Progenitor cell of endocrine pancreas (in vitro differentiated cells): ENCODE measurements around the gene MRPS23. TPM values are rescaled to one million over a fixed set of nuclear protein-coding genes. Genes with fewer than 3 reads are reported as not detected.

Source experiments
- DNase-seq: peaks from one replicate; pipeline ENCODE4 v3.0.0; 2021; ENCODE audit warnings: low spot score; ENCODE audit not compliant: unreplicated experiment
- H3K27ac Mint-ChIP-seq: 2 replicates; pipeline ENCODE4 v1.8.0; 2021; ENCODE audit warnings: mild to moderate bottlenecking, moderate library complexity, mixed read lengths
- H3K27me3 Mint-ChIP-seq: 2 replicates; pipeline ENCODE4 v1.8.0; 2021; ENCODE audit warnings: mixed read lengths
- H3K36me3 Mint-ChIP-seq: 2 replicates; pipeline ENCODE4 v1.8.0; 2022; ENCODE audit warnings: mixed read lengths; ENCODE audit not compliant: insufficient read depth
- H3K4me1 Mint-ChIP-seq: 2 replicates; pipeline ENCODE4 v1.8.0; 2021; ENCODE audit warnings: low read depth, mixed read lengths
- H3K4me3 Mint-ChIP-seq: 2 replicates; pipeline ENCODE4 v1.8.0; 2021; ENCODE audit warnings: low read depth, mild to moderate bottlenecking, moderate library complexity, mixed read lengths
- H3K9me3 Mint-ChIP-seq: 2 replicates; pipeline ENCODE4 v1.8.0; 2021; ENCODE audit warnings: low read depth, mixed read lengths
- CTCF ChIP-seq: fragments of 200-600 bp; sonication (generic); IDR thresholded peaks from one replicate; pipeline ENCODE4 v1.5.0; 2021; ENCODE audit warnings: antibody characterized with exemption, mild to moderate bottlenecking; ENCODE audit not compliant: unreplicated experiment
- total RNA-seq: library from RNA; stranded (reverse); gene quantifications from 2 replicates; pipeline ENCODE4 v1.2.1, GENCODE V29; 2021

Gene MRPS23
- total RNA-seq, 1 donor from 2014 or later, result 34.6 TPM

GRCh38 chr17:57881783-57882351 lies 32.0 kb upstream of the MRPS23 start:
- Mint-ChIP-seq H3K4me3 (no peak overlapping the region), H3K9me3 (no peaks in the 10 kb centered on the region), H3K27ac (no peak overlapping the region), H3K4me1 (peaks cover 17% of the 10 kb centered on the region), H3K36me3 (peaks cover 3% of the 10 kb centered on the region), H3K27me3 (no peaks in the 10 kb centered on the region)
- no peak for DNase-seq
- TF ChIP-seq CTCF, result no peak

DNA sequence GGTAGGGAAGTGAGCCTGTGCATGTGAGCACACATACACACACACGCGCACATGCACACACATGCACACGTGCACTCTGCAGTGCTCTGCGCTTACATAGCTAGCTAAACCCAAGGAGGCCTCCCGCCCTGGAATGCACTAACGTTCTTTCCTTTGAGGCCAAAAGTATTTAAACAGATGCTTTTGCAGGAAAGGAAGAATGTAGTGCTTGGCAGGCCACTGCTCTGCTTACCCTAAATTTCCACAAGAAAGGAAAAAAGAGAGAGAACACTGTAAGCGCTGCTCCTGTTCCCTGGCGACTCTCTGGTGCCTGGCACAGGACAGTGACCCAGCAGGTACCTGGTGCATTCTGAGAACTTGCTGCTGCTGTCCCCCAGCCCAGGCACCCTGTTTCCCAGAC lies 31.3 kb upstream of the MRPS23 start:
- Mint-ChIP-seq H3K36me3 (peaks cover 6% of the 10 kb centered on the region), H3K27ac (no peak overlapping the region), H3K4me1 (peaks cover 20% of the 10 kb centered on the region), H3K4me3 (no peak overlapping the region), H3K9me3 (no peaks in the 10 kb centered on the region), H3K27me3 (peaks cover 3% of the 10 kb centered on the region)
- TF ChIP-seq CTCF, result no peak
- DNase-seq, result no peak

DNA sequence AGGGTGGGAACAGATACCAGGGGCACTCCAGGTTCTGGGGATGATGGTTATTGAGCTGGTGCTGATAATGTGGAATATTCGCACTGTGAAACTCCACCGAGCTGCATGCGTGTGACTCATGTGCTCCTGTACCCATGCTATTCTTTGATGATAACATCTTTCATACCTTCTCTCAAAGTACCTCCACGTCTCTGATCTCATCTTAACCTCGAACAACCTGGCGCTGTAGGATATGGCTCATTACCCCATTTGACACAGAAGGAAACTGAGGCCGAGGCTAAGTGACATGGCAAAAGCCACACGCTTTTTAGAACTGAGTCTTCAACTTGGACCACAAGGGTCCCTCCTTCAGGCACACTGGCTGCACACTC lies 30.2 kb upstream of the MRPS23 start:
- Mint-ChIP-seq H3K27ac (peak overlapping the region; percentile 19), H3K4me3 (no peak overlapping the region), H3K4me1 (peaks cover 26% of the 10 kb centered on the region), H3K27me3 (peaks cover 4% of the 10 kb centered on the region), H3K9me3 (no peaks in the 10 kb centered on the region), H3K36me3 (peaks cover 8% of the 10 kb centered on the region)
- DNase-seq, result no peak
- no peak for TF ChIP-seq CTCF

DNA sequence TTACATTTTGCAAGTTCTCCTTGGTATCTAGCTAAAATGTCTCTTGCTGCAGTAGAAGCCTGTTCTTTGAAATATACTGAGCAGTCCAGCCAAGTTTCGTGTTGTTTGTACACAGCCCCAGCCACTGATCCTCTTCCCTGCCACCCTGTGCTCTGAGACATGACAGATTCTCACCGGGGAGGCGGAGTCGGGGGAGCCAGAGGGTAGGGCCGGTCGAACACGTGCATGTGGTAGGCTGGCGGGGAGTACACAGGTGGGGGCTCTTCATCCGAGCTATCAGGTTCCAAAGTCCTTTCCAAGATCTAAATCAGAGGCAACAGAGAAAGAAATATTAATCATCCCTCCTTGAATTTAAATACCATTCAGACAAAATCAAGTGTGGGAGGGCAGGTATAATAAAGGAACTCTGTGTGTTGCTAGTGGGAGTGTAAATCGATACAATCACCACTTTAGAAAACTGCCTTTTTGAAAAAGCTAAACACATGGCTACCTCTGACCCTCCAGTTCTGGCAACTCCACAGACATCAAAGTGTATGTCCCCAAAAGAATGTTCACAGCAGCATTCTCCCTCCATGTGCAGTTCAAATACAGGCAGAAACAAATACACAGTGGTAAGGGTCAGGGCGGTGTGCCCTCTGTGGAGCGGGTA lies 29.7 kb upstream of the MRPS23 start:
- Mint-ChIP-seq H3K4me3 (peak overlapping the region; percentile 36), H3K36me3 (peaks cover 8% of the 10 kb centered on the region), H3K27me3 (peaks cover 4% of the 10 kb centered on the region), H3K4me1 (peaks cover 28% of the 10 kb centered on the region), H3K9me3 (no peaks in the 10 kb centered on the region), H3K27ac (peak overlapping the region; percentile 82)
- TF ChIP-seq CTCF, result no peak
- no peak for DNase-seq

- peaks cover 10% of the 10 kb centered on the region for H3K36me3 Mint-ChIP-seq
- DNase-seq, result no peak
- H3K9me3 Mint-ChIP-seq, result no peaks in the 10 kb centered on the region
- no peak for TF ChIP-seq CTCF
- H3K27ac Mint-ChIP-seq, result no peak overlapping the region
- peaks cover 30% of the 10 kb centered on the region for H3K4me1 Mint-ChIP-seq
- H3K27me3 Mint-ChIP-seq, result peaks cover 4% of the 10 kb centered on the region
- H3K4me3 Mint-ChIP-seq, result no peak overlapping the region
These were observed 28.0 kb upstream of the MRPS23 start for GRCh38 chr17:57877803-57878377.
